NCI-H187 (cell line): ENCODE data around the gene BZW1.

Source experiments
- DNase-seq, 2 experiments: peaks; one replicate each; lab custom pipeline; 2025; lab: John Stamatoyannopoulos, UW

BZW1 gene

GRCh38 chr2:200839513-200839912, 27.8 kb downstream of the BZW1 start:
- DNase-seq = no peak

- DNase-seq = no peak
Measured at GRCh38 chr2:200843993-200844948, 32.6 kb downstream of the BZW1 start.

- DNase-seq = no peak
Measured at GRCh38 chr2:200845194-200845593, 33.5 kb downstream of the BZW1 start.

GRCh38 chr2:200845669-200846325, 34.1 kb downstream of the BZW1 start:
- no peak for DNase-seq

DNA sequence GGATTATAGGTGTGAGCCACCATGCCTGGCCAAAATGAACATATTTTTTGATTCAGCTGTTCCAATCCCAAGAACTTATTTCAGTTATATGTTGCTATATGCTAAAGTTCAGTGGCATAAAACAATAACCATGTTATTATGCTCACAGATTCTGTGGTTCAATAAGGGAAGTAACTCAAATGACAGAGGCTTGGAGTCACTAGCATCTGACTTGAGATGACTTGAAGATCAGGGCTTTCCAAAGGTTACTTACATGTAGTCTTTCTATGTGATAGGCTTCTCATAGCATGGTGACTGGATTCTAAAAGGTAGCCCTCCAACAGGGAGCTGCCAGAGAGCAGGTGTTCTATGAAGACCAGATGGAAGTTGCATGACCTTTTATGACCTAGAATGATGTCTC, 35.6 kb downstream of the BZW1 start:
- DNase-seq = no peak

GRCh38 chr2:200847939-200848338, 36.2 kb downstream of the BZW1 start:
- DNase-seq = no peak

DNA sequence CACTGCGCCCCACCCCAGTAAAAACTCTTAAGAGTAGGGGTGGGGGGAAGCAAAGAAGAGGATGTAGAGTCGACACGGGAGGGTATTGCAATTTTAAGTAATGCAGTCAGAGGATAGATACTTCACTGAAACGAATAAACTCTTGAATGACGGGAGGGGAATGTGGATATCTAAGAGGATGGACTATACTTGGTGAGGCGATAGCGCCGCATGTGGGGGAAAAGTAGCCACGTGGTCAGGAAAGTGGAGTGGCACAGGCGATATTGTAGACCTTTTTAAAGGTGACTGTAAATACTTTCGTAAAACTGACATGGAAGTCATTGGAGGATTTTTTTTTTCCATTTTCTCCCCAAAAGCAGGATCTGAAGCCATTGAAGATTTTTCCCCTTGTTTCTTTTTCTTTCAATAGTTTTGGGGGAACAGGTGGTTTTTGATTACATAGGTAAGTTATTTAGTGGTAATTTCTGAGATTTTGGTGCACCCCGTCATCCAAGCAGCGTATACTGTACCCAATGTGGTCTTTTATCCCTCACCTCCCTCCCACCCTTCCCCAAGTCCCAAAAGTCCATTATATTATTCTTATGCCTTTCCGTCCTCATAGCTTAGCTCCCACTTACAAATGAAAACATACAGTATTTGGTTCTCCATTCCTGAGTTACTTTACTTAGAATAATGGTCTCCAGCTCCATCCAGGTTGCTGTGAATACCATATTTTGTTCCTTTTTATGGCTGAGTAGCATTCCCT, 39.0 kb downstream of the BZW1 start:
- no peak for DNase-seq

DNA sequence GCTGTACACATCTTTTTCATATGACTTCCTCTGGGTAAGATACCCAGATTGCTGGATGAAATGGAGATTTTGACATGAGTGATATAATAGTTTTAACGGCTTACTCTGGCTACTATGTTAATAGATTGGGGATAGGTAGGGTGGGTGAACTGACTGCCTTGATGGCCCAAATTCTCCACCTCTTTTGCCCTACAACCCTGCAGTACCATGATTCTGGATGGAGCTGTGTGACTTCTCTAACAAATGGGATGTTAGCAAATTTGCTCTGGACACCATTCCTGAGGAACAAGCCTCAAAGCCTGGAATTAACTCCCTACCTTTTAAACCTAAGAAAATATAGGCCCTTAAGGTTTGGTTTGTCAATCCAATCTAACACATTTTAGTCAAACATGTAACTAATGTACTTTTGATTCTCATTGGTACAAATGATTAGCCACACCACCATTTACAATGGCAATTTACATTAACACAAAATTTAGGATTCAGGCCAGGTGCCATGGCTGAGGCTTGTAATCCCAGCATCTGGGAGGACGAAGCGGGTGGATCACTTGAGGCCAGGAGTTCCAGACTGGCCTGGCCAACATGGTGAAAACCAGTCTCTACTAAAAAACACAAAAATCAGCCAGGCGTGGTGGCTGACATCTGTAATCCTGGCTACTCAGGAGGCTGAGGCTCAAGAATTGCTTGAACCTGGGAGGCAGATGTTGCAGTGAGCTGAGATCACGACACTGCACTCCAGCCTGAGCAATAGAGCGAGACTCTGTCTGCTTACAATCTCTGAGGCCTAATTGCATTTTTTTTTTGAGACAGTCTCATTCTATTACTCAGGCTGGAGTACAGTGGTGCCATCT, 39.9 kb downstream of the BZW1 start:
- no peak for DNase-seq

DNA sequence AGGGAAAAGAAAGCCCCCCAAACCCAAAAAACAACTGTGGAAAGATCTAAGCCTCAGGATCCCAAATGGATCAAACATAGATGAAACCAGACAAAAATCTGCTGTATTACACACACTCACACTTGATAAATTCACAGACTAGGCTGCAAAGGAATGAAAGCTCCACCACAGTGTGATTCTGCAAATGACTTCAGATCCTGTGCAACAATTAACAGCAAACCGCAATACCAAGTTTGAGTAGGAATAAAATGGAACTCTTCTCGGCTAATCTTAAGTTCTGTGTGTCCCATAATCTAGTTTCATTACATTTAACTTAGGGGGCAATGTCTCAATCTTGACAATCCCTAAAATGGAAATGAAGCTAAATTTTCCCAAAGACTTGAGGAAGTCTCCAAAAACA, 40.9 kb downstream of the BZW1 start:
- no peak for DNase-seq

DNA sequence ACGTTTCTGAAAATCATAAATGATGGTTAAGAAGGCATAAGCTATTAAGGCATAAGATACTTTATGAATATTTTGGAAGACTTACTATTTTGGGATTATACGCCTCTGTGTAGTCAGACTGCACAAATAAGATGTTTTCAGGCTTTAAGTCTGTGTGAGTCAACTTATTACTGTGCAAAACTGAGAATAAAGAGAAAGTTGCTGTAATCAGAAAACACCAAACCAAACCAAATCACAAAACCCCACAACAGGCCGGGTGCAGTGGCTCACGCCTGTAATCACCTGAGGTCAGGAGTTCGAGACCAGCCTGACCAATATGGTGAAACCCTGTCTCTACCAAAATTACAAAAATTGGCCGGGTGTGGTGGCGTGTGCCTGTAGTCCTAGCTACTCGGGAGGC, 45.1 kb downstream of the BZW1 start:
- no peak for DNase-seq

DNA sequence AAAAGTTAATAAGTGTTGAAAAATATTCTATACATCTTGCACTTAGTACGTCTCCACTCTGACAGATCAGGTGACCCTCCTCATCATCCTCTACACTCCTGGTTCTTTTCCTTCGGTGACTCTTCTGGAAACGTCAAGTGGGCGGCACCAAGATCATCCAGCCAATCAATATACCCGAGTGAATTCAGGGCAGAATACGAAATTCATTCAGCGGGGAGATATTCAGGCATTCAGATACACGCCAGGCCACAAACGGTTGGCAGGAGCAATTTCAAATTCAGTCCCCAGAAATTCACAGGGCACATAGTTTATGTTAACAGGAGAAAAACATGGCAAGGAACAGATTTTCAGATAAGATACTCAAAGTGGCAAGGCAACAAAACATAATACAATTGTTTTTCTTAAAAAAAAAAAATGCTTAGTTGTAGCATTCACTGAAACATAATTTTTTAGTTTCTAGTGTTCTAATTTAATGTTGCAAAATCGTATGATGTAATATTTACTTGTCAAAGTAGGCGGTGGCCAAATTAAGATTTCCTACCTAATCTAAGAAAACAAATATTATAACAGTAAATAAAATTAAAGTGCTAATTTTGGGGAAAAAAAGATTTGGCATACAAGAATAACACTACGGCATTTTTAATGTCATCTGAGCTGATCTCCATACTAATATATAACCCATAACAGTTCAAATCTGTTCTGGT, 48.5 kb downstream of the BZW1 start:
- no peak for DNase-seq

GRCh38 chr2:200861617-200862155, 50.0 kb downstream of the BZW1 start:
- DNase-seq = no peak

GRCh38 chr2:200862532-200863000, 50.9 kb downstream of the BZW1 start:
- no peak for DNase-seq

DNA sequence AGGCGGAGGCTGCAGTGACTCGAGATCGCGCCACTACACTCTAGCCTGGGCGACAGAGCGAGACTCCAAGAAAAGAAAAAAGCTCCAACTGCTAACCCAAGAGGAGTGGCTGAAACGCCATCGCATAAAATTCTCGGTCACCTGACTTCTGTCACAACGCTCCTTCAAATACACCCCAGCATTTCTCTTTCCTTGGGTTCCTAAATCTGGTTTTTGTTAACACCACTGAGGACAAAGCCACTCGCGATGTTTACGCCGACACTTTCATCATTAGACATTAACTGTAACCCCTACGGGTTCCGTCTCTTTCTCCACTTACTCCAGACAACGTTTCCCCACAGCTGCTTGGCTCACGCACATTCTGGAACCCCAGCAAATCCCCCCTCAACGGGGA, 52.1 kb downstream of the BZW1 start:
- no peak for DNase-seq

DNA sequence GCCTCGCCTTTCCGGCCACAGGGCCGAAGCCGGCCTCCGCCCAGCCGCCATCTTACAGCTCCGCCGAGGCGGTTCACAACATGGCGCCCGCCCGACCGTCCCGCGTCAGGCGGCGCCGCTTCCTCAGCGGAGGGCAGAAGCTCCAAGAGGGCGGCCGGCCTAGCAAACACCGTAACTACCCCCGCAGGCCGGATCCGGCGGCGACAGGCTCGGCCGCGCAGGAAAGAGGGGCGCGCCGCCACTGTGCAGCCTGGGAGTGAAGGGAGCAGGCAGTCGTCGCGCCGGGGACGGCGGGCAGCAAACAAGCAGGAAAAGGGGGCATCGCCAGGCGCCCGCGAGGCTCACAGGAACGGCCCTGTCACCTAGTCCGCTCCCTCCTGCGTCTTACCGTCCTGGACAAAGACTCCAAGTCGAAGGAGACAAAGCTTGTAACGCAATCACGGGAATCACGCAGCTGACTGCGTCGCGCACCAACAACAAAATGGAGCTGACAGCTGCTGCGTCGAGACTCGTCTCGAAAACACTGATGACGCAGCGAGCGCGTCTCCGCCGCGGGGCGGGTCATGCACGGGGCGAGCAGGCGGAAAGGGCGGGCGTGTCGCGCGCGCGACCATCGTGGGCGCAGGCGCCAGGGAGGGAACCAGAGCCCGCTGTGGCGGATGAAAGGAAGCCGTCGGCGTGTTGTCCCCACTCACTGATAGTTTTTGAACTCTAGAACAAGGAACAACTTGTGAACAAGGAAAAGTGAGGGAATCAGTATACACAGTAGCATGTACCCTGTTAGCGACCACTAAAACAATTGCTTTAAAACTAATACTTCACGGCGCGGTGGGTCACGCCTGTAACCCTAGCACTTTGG, 52.7 kb downstream of the BZW1 start, which contains the start of gene CLK1:
Gene CLK1, minus strand, starts transcription at position 483 of the 859 bp plus-strand sequence. CDS start 2,796 bp downstream, outside the sequence.
- DNase-seq = peak; percentile 43 to 81

GRCh38 chr2:200869014-200869413, 57.3 kb downstream of the BZW1 start:
- DNase-seq = no peak

GRCh38 chr2:200871151-200871550, 59.4 kb downstream of the BZW1 start:
- DNase-seq = no peak

- no peak for DNase-seq
Measured at GRCh38 chr2:200873560-200873959, 61.9 kb downstream of the BZW1 start.
